NCI-H2107 treated with DMSO at 0.1 percent for 48 hours (cell line): ENCODE data around the gene ABCB6.
"Not testable (repeated sequence)": the region's sequence is repeated elsewhere in the genome, so short reads cannot be mapped to it uniquely, and the experiment has no call there.

Source experiments
- DNase-seq: peaks from one replicate; lab custom pipeline; 2025; ENCODE audit not compliant: unreplicated experiment; lab: John Stamatoyannopoulos, UW

ABCB6 gene

DNA sequence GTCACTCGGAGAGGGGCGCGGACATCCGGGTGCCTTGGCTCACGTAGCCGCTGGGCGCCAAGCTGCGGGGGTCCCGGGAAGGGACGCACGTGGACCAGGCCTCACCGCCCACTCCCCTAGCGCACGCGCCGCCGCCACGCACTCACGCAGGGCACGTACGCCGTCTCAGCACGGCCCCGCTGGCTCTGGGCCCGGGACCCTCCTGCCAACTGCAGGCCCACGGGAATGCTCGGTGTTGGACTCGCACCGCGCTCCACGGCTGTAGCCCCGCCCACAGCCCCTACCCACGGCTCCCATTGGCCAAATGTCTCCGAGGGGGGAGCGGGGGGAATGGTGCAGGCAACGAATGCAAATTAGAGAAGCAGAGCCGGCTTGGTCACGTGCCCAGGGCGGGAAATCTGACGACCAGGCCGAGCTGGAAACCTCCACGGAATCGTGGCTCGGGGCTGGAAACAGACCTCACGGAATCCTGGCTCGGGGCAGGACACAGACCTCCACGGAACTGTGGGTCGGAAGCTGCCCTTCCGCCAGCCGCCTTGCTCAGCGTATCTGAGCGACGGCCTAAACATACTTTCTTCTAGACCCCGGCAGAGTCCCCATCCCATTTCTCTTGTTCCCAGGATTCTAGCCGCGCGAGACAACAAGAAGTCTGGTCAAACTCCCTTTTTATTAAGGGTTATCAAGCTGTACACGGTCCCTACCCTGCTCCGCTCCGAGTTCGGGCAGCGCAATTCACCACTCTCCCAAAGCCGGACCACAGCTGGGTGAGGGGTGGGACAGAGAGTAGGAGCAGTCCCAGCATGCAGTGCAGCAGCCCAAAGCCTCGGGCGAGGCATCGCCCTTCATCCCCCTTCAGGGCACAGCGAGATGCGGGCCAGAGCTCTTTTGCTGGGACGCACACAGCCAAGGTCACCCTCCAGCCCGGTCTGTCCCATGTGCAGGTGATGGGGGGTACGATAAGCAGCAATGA lies at the start of gene ABCB6:
Gene ABCB6 (minus strand): TSS at position 227 of the 970 bp plus-strand sequence. CDS start 285 bp downstream, outside the sequence.
- peak; percentile 42 for DNase-seq

DNA sequence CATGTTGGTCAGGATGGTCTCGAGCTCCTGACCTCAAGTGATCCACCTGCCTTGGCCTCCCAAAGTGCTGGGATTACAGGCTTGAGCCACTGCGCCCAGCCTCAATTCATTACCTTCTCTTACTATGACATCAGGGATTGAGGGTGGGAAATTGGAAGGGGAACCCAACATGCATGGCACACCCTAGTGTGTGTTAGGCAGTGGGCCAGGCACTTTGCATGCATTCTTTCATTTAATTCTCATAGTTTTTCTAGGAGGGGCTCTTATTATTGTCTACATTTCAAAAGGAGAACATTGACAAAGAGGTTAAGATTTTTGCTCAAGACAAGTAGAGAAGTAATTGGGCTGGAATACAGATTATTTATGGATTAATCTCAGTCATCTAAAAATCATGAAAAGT lies 49.5 kb upstream of the ABCB6 start:
- DNase-seq = no peak

DNA sequence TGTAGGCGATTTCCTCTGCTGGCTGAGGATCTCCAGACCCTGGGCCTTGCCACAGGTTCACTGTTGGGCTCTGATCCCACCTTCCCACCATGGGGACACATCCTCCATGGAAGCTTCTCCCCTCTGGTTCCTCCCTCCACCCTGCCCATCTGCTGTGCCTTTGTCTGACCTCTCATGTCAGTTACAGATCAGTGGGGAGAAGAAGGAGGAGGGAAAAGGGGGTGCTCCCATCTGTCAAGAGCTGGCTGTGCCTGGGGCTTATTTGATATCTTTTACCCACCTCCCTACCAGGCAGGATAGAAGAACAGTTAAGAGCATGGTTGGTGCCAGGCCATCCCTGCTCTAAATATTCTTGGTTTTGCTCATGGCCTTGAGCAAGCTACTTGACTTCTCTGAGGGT lies 48.1 kb upstream of the ABCB6 start:
- DNase-seq = no peak

DNA sequence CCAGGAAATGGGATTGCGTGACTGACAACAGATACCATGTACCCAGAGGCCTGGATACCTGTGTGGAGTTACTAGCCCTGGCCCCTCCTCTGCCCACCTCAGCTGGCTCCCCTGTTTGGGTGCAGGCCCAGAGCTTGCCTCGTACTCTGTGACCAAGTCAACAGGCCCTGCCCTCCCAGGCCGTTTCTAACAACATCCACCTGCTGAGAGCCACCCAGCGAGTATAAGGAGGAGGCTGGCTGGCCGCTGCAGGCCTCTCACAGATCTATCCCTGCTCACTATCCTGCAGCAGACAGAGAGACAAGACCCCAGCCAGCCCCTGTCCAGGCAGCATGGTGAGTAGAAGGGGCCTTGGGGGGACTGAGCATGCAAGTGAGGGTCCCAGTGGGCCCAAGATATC lies 47.5 kb upstream of the ABCB6 start:
- DNase-seq = no peak

DNA sequence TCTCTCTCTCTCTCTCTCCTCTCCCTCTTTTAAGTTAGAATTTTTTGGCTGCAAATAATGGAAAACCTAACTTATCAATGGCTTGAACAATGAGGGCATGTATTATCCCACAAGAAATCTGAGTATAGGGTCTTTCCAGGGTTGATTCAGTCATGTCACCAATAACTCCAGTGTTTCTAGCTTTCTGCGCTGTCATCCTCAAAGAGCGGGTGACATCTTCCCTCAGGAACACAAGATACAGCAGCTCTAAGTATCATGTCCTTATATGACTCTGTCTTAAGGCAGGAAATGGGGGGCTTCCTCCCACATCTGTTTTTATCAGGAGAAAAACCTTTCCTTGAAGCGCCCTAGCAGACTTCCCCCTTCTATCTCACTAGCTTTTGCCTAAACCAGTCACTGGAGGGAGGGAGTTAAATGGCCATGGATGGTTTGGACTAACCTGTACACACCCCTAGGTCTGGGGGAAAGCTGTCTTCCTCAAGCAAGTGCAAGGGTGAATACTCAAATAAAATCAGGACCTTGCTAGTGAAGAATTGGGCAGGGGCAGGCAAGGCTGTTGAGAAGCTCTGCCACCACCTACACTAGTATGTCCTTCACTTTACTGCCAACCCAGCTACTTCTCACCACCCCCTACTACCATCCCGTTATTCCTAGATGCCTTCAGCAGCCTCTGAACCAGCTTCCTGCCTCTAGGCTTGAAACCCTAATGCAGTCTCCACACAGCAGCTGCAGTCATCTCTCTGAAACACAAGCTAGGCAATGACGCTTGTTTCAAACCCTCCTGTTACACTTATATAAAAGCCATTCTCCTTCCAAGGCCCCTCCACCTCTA lies 42.5 kb upstream of the ABCB6 start:
- DNase-seq = no peak

DNA sequence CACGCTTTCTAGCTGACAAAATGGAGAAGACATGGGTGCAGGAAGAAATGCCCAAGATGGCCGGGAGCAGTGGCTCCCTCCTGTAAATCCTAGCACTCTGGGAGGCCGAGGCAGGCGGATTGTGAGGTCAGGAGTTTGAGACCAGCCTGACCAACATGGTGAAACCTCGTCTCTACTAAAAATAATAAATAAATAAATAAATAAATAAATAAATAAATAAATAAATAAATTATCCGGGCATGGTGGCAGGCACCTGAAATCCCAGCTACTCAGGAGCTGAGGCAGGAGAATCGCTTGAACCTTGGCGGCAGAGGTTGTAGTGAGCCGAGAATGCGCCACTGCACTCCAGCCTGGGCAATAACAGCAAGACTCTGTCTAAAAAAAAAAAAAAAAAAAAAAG lies 40.2 kb upstream of the ABCB6 start:
- not testable (repeated sequence) for DNase-seq

DNA sequence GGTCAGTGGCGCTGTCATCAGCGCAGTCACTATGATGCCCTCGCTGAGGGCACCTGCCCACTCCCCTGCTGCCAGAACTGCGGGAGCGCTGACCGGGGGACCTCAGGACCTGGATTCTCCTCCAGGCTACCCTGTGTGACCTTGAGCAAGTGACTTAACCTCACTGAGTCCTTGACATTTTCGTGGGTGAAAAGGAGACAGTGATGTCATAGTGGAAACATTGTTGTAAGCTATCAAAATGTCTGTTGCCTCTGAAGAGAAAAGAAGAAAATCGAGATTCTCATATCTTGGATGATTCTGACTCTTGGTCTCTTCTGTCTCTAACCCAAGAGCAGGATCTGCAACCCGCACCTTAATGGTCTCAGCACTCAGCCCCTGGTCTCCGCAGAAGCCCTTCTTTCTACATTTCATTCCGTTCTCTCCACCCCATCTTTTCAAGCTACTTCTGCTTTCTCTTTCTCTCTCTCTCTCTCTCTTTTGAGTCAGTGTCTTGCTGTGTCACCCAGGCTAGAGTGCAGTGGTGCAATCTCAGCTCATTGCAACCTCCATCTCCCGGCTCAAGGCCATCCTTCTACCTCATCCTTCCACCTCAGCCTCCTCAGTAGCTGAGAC lies 35.9 kb upstream of the ABCB6 start:
- DNase-seq = no peak

DNA sequence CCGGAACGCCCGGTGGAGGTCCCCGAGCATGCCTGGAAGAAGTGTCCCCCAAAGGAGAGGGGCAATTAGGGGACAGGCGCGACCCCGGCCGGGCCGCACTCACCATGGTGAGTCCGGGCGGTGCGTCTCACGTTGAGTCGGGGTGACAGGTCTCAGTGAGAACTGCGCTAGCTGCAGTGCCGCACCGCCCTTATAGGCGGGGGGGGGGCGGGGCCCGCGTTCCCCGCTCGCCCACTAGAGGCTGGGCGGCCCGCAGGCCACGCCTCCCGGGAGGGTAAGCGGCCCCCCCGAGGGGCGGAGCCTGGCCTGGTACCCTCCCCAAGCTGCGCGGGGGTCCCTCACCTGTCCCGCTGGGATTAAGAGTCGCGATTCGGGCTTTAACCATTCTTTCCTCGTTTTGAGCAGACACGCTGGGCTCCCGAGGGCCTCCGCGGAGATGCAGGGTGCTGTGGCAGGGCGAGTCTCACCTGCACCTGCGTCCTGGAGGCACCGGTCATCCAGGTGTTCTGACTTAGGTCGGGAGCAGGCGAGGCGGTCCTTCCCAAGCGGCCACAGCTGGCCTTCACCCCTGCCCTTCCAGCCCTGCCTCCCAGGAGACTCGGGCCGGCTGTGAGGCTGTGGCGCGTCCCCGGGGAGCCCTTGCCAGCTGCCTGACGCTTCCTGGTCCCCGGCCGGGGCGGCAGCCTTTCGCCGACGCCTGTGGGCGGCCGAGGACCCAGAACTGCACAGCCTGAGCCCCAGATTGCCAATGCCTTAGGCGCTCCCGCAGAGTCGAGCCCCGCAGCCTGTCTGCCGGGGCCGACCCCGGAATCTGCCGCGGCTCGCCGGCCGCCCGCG lies 35.2 kb upstream of the ABCB6 start, which contains the start of gene TUBA4A:
Gene TUBA4A (minus strand): TSS at position 166 of the 837 bp plus-strand sequence. CDS start 60 bp downstream, at position 106.
- DNase-seq = peak; percentile 9

DNA sequence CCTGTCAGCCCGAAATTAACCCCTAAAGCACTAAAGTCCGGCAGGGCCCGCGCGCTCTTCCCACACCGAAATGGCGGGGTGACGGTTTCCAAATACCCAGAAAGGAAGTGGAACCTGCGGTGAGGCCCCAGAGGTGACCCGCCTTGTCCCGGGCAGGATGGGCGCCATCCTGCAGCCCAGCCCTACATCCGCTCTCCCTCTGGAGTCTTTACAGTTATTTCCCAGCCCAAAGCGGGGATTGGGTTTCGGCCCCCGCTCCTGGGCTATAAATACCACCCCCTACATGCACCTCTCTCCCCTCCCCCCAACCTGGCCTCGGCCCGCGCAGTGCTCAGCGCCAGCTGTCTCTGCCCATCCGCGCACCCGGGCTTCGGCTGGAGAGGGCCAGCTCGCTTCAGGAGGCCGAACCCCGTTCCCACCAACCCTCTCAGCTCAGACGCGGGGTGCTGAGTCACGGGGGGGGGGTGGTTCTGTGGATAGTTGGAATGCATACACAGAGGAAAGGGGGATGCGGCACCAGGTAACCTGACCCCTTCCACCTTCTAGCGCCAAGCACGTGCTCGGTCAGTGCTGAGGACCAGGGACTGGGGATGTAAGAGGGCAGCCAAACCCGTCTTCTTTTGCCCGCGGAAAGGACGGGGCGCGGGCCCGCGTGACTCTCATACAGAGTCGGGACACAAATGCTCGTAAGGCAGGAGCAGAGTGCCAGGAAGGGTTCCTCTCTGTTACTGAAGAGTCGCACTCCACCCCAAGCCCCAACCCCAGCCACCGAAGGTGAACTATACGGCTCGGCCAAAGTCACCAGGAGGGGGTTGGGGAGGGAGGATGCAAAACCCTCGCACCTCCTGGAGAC lies 34.4 kb upstream of the ABCB6 start, which contains the start of gene TUBA4B:
Gene TUBA4B (plus strand): TSS at position 344 of the 853 bp plus-strand sequence. CDS start 165 bp downstream, at position 509.
- DNase-seq = no peak

DNA sequence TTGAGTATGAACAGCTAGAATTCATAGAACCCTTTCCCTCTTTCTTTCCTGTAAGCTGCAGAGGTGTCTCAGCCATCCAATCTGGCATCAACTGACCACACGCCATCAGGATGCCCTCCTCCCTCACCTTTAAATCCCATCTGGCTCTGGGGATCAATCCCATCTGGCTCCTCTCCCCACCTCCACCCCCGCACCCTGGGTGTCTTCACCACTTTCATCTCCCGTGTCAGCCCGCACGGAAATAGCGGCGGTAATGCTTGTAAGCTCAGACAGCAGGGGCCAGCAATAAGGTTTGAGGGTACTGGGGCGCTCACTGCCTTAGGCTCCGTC lies 33.8 kb upstream of the ABCB6 start:
- DNase-seq = peak; percentile 37

DNA sequence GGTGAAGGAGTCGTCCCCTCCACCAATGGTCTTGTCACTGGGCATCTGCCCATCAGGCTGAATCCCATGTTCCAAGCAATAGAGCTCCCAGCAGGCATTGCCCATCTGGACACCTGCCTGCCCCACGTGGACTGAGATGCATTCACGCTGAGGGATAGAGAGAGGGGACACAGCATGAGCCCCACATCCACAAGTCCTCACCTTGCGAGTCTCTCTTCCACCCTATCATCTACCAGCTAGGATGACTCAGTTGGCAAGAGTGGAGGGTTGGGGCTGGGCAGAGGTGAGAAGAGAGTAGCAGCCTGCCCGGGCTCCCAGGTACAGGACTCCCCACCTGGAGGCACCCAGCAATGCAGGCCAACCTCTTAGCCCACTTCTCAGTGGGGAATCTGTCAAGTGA lies 33.3 kb upstream of the ABCB6 start:
- no peak for DNase-seq

DNA sequence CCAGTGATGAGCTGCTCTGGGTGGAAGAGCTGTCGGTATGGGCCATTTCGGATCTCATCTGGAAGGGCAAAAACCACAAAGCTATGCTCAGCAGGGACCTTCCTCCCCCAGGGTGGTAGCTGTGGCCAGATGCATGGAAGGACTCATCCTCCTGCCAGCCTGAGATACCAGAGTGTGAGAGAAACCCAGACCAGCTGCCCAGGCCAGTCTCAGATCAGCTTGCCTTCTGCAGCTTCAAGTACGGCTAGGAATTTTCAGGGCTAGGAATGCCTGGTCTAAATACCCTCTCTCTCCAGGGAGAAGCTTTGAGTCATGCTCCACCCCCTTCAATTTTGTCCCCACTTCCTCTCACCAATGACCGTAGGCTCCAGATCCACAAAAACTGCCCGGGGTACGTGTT lies 32.9 kb upstream of the ABCB6 start:
- no peak for DNase-seq

DNA sequence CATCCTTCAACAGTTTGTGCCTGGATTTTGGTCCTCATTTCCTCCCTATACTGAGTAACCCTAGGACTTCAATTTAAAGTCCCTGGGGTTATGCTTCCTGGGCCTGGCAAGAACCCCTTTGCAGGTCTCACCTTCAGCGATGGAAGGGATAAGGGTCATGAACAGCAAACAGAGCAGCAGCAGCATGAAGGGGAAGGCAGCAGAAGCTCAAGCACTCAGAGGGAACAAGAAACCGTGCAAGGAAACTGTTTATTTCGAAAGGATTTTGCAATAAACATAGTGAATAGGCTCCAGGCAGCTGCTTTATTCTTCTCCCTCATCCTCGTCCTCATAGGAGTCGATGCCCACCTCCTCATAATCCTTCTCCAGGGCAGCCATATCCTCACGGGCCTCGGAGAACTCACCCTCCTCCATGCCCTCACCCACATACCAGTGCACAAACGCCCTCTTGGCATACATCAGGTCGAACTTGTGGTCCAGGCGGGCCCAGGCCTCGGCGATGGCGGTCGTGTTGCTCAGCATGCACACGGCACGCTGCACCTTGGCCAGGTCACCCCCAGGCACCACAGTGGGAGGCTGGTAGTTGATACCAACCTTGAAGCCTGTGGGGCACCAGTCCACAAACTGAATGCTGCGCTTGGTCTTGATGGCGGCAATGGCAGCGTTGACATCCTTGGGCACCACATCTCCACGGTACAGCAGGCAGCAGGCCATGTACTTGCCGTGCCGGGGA lies 31.5 kb upstream of the ABCB6 start:
- no peak for DNase-seq

DNA sequence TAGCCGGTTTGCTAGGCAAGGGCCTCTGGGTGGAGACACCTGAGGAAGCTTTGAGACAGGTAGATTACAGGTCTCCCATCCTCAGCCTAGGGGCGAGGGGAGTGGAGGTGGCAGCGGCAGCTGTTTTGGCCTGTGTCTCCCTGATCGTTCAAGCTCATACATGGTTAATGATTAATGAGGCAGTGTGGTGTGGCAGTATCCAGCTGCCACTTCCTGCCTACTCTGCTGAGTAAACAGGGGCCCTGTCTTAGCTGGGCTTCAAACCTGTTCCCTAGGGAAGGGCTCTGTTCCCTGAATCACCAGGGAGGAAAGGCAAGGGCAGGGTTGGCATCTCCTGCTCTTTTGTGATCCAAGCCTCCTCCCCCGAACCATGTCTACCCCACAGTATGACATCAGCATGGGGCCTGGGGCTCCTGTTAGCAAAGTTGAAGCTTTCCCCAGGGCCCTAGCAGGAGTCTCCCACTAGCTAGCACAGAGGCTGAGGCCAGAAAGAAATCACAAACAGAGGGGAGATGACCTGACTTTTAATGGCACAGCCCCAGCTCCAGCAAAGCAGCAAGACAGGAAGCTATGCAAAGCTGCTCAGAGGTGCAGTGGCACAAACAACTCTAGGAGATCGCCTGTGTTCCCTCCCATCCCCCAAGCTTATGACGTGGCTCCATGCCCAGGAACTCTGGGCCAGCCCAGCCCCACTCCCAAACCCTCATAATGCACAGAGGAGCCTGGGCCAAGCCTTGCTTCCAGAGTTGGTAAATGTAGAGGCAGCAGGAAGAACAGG lies 30.6 kb upstream of the ABCB6 start:
- DNase-seq = peak; percentile 73

DNA sequence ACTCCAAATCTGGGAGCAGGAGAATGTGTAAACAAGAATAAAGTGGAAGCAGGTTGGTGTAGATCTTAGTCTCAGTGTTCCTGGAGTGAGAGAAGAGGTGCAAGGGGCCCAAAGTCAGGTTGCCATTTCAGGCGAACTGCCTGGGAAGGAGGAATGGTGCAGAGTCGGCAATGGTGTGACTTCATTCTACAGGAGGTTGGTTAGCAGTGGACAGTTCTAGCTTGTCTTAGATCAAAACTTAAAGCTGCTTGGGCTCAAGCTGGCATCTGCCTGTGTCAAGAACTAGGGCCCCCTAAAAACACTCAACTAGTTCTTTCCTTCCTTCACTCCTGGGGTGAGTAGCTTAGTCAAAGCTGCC lies 30.1 kb upstream of the ABCB6 start:
- DNase-seq = no peak

DNA sequence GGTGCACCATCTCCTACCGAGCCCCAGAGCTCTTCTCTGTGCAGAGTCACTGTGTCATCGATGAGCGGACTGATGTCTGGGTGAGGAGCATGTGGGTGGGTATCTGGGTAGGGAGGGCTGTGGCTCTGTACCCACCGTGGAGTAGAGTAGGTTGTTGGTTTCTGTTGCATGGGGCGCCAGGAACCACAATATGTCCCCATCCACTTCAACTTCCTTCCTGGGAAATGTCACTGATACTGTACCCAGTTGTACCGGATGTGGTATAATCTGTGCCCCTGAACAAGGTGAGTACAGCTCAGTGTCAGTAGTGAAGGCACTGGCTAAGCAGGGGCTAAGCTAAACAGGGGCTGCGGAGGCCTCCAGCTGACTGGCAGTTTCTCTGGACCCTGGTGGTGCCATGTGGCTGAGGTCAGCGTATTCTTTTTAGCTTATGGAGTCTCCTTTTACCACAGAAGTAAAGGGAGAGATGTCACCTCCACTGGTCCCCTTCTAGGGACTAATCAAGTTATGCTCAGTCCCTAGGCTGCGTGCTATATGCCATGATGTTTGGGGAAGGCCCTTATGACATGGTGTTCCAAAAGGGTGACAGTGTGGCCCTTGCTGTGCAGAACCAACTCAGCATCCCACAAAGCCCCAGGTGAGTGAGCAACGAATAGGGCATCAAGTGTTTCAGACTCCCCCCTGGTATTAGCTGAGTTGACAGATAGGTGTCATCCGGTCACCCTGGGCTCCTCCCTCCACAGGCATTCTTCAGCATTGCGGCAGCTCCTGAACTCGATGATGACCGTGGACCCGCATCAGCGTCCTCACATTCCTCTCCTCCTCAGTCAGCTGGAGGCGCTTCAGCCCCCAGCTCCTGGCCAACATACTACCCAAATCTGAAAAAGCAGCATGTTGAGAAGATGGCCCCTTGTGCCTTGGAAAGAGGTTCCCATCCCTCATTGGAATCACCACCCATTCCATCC lies 29.2 kb upstream of the ABCB6 start:
- DNase-seq = no peak

DNA sequence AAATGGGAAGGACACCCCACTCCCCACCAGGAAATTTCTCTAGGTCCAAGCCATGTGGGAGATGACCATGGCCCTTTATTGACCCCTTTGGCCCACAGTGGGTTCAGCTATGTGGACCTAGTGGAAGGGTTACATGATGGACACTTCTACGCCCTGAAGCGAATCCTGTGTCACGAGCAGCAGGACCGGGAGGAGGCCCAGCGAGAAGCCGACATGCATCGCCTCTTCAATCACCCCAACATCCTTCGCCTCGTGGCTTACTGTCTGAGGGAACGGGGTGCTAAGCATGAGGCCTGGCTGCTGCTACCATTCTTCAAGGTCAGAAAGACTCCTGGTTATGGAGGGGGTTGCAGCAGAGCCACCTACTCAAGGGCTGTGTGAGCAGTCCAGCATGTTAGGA lies 27.8 kb upstream of the ABCB6 start:
- DNase-seq = no peak
